Right lobe of liver (tissue), 4 donors: ENCODE data around the gene ADAMTS19.

Experiments used
- CTCF ChIP-seq, 4 donors: fragments of 200-600 bp in 3 of 4; fragments of 450-650 bp in 1 of 4; IDR thresholded peaks; one replicate each; pipeline versions ENCODE4 v1.5.1 to v1.8.0; 2016 to 2022; ENCODE audit warnings: antibody characterized with exemption in 4 of 4, mild to moderate bottlenecking in 2 of 4
- POLR2A ChIP-seq: fragments of 450-650 bp; IDR thresholded peaks from one replicate; pipeline ENCODE4 v1.6.1; 2017; ENCODE audit warnings: antibody characterized with exemption, mild to moderate bottlenecking
- donor health status: DM: no; HTN: no; CAD: no.
- donor health status: DM: no; HTN: no; CAD: no.
- donor health status: DM: no; HTN: yes; CAD: no.

DNA sequence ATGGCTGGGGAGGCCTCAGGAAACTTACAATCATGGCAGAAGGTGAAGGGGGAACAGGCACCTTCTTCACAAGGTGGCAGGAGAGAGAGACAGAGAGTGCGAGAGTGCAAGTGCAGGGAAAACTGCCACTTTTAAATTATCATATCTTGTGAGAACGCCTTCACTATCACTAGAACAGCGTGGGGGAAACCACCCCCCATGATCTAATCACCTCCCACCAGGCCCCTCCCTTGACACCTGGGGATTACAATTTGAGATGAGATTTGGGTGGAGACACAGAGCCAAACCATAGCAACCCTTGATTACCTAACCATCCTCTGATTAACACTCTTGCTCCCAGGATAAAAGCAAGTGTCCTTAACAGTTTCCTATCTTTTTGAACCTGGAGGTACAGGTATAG is 21.1 kb downstream of the ADAMTS19 start:
- no peak for TF ChIP-seq CTCF (IDR thresholded peaks at IDR 0.05)
- TF ChIP-seq POLR2A = no peak
